SK-N-DZ (cell line): ENCODE data around the gene EPHA4.
"Not testable (repeated sequence)": the region's sequence is repeated elsewhere in the genome, so short reads cannot be mapped to it uniquely, and the experiment has no call there.

Experiments used
- DNase-seq: peaks from one replicate; pipeline ENCODE4 v3.0.0-alpha.2; 2015; ENCODE audit warnings: low spot score

The EPHA4 gene

GRCh38 chr2:221539246-221539645, 32.9 kb downstream of the EPHA4 start:
- DNase-seq = no peak

DNA sequence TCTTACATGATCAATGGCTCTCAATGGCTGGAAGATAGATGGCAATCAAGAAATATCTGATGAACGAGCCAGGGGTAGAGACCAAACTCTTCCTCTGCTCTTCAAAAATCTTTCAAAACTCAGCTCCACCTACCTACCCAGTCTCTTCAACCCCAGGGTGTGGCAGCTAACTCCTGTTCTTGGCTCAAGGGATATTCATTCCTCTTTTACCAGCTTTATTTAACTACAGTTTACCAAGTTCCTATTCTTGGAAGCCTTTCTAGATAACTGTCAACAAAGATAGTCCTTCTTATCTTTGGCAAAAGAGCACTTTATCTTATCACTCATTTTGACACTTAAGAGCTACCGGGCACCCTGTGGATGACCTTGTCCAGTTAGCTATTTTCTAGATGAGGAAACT, 36.3 kb downstream of the EPHA4 start:
- no peak for DNase-seq

DNA sequence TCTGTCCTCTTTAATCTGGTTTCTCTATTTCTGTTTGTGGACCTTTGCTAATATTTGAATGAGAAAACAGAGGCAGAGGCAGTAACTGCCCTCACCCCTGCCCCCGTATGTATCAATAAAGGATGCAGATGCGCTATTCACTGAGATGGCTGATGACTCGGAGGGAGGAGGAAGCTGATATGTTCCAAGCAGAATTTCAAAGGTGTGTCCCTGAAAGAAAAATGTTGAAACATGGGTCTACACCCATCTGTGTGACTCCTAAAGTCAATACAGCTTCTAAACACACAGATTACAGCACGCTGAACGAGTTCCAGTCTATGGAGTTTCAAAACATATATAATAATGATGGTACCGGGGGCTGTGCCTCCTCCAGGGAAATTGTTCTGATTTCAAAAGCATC, 38.8 kb downstream of the EPHA4 start:
- DNase-seq = no peak

- no peak for DNase-seq
Measured at GRCh38 chr2:221532641-221533040, 39.5 kb downstream of the EPHA4 start.

GRCh38 chr2:221530653-221531037, 41.5 kb downstream of the EPHA4 start:
- no peak for DNase-seq

GRCh38 chr2:221529943-221530652, 42.0 kb downstream of the EPHA4 start:
- no peak for DNase-seq

DNA sequence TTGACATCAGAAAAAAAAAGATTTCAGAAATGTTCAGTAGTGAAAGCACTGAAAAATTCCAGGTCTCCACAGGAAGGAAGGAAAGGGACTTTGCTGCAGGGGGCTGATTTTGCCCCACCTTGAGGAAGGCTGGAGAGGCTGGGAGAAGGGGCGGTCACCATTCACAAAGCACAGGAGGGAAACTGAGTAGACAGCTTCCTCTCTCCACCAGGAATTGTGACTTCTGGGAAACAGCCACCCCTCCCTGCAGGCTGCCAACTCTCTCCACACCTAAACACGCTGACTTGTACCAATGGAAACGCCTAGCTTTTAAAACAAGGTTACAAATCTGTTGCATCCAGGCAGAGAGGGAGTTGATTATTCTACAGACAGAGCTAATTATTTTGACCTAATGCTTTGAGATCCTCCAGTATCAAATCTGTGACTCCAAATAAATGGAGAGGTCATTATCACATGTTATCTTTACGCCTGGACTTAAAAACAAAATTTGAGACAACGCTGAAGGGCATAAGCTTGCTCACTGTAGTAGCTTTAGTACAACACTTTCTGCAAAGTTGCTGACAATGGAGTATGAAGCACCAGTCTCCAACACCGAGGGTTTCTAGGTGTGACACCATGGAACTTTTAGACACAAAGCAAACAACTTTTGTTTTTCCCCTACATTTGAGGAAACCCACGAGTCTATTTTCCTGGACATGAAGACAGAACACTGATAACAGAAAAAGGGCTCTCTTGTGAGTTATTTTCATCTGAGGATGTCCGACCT, 42.7 kb downstream of the EPHA4 start:
- DNase-seq = no peak

GRCh38 chr2:221527776-221528309, 44.3 kb downstream of the EPHA4 start:
- DNase-seq = no peak

- DNase-seq = no peak
Measured at GRCh38 chr2:221524158-221524557, 47.9 kb downstream of the EPHA4 start.

DNA sequence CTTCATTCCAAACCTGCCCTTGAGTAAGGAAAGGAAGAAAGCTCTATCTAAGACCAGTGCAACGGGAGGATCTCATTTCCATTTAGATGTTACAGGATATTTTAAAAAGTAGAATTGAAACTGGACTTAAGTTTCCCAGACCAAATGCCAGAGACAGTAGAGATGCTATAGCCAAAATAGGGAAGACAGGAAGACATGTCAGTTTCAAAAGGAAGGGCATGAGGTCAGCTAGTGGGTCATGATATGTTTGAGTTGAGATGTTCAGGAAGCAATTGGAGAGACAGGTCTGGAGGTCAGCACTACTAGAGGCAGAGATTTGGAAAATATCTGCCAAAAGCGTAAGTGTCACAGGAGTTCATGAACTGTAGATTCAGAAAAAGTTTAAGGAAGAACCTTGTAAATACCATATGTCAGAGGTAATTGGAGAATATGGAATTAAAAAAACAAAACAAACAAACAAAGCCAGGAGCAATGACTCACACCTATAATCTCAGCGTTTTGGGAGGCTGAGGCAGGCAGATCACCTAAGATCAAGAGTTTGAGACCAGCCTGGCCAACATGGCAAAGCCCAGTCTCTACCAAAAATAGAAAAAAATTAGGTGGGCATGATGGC, 50.8 kb downstream of the EPHA4 start:
- DNase-seq = no peak

- DNase-seq = no peak
Measured at GRCh38 chr2:221518935-221519625, 53.0 kb downstream of the EPHA4 start.

DNA sequence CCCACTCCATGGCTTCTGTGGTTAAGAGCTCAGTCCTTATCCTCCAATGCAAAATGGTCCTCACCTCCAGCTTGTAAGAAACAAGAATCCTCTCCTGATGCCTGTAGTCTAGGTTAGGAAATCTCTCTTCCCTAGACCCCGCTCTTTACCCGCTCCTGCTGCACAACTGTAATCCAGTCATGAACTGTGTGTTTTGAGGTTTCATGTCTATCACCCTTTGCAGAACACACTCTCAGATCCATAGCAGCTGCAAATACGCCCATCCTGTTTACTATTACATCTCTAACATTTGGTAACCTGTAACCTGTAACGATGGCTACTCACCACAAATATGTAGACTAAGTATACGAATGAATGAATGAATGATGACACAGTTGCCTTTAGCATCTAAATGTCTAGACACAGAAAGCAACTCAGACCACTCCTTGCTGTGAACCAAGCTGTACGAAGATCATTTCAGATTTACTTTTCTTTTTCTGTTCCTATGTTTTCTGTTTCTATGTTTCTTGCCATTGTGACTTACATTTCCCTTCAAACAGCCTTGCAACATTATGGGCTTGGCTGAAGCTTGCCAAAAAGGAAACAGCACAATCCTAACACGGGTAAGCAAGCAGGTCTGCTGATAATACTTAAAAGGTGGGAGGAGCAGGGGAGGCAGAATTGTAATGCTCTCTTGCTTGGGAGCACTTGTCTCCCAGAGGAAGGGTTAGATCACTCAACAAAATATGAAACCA, 53.7 kb downstream of the EPHA4 start:
- no peak for DNase-seq

GRCh38 chr2:221517696-221518151, 54.4 kb downstream of the EPHA4 start:
- DNase-seq = no peak

DNA sequence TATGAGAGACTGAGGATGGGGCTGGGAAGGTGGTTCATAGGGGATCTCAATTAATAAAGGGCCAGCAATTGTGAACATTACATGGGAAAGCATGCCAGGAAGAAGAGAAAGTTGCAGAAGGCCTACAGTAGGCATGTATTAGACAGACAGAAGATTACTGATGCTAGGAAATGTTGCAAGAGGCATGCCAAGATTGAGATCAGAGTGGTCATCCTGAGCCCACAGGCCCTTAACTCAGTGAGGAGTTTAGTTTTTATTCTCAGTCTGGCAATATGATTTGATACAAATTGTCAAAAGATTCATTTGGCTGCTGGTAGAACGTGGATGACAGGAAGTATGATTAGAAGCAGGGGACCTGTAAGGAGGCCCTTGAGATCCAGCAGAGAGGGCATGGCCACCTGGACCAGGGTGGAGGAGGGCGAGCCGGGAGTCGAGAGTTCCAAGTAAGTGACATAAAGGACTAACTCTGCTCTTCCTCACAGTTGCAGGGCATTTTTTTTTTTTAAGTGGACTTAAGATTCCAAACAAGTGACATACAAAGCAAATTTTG, 54.9 kb downstream of the EPHA4 start:
- DNase-seq = no peak

GRCh38 chr2:221515864-221516263, 56.2 kb downstream of the EPHA4 start:
- DNase-seq = no peak

DNA sequence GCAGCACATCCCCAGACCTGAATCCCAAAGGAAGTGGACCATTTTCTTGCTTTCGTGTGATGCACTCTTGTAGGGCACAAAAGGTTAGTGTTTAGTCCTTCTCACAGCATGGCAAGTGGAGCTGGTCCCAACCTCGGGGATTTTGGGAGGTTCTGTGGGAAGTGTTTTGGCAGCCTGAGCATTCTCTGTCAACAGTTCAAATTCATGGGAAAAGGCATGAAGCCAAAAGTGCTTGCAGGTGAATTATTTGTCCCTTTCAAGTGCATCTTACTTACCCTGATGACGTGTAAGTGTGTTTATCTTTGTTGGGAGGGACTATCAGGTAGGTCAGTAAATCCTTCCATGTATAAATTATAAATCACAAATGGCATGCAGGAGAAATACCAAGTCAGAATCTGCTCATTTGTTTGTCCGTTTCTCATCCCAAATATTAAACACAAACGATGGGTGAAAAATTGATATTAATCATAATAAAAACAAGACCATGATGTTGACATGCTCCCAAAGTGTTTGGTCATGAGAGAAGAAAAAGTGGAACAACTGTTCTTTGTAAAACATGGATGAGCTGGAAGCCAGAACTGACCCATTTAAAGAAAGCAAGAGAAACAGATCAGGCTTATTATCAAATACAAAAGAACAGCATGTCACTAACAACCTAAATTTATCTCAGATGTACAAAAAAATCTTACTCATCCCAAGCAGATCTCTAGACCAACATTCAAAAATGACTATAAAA, 57.6 kb downstream of the EPHA4 start:
- DNase-seq = no peak

DNA sequence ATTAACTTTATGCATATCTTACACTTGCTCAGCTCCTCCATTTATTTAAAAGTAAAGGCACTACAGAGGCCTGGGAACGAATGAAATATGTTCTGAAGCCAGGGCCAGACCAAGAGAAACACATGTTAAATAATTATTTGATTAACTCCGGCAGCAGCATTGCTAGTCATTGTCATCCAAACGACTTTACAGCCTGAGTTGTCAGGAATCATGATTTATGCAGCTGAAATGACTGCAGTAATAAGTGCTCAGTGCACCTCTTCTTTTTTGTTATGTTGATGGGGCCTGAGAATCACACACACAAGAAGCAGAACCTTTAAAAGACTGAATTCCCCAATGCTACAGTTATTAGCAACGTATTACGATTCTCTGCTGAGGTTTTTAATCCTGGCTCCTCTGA, 58.9 kb downstream of the EPHA4 start:
- no peak for DNase-seq

GRCh38 chr2:221511325-221511724, 60.8 kb downstream of the EPHA4 start:
- not testable (repeated sequence) for DNase-seq

- no peak for DNase-seq
Measured at GRCh38 chr2:221506469-221506868, 65.6 kb downstream of the EPHA4 start.

DNA sequence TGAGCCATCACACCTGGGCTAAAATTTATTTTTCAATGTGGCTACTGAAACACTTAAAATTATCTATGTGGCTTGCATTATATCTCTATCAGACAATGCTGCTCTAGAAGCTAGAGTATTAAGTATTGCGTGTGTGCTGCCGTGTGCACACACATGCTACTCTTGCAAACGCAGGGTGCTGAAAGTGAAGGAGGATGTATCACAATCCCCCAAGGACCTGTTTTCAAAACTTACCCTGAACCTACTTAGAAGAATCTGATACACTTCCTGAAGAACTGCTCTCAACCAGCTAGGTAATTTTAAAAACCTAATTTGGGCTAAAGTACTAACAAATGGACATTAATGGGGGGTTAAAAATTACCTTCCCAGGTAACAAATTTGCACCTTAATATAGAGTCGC, 66.5 kb downstream of the EPHA4 start:
- DNase-seq = no peak
